Epithelial cell of esophagus (primary cell): ENCODE results near the gene KDM4C.

Experiments used
- DNase-seq: peaks from one replicate; pipeline ENCODE4 v3.0.0; 2010; ENCODE audit warnings: low read depth
- H3K4me3 ChIP-seq: 2 replicates; pipeline ENCODE4 v1.5.1; 2011; ENCODE audit warnings: mild to moderate bottlenecking, low read length, control low read depth
- CTCF ChIP-seq: IDR thresholded peaks from 2 replicates; pipeline ENCODE4 v1.5.1; 2011; ENCODE audit warnings: low read depth, mild to moderate bottlenecking, low read length, control low read depth, inconsistent platforms; ENCODE audit not compliant: insufficient read depth; ENCODE audit errors: missing control alignments

The KDM4C gene

GRCh38 chr9:7192266-7192665, 434.5 kb downstream of the KDM4C start:
- no peak for TF ChIP-seq CTCF
- H3K4me3 ChIP-seq, result no peak overlapping the region
- no peak for DNase-seq

GRCh38 chr9:7195526-7195925, 437.8 kb downstream of the KDM4C start:
- TF ChIP-seq CTCF, result no peak
- DNase-seq, result no peak
- H3K4me3 ChIP-seq, result no peak overlapping the region

- peak; percentile 15 for DNase-seq
- no peak overlapping the region for H3K4me3 ChIP-seq
- no peak for TF ChIP-seq CTCF
Measured at GRCh38 chr9:7196467-7196866, 438.7 kb downstream of the KDM4C start.

- no peak for TF ChIP-seq CTCF
- DNase-seq, result no peak
- H3K4me3 ChIP-seq, result no peak overlapping the region
Measured at GRCh38 chr9:7201196-7201595, 443.4 kb downstream of the KDM4C start.

- no peak for TF ChIP-seq CTCF
- no peak overlapping the region for H3K4me3 ChIP-seq
- no peak for DNase-seq
Measured at GRCh38 chr9:7205806-7206205, 448.0 kb downstream of the KDM4C start.

- DNase-seq, result no peak
- TF ChIP-seq CTCF, result no peak
- H3K4me3 ChIP-seq, result no peak overlapping the region
Measured at GRCh38 chr9:7206221-7206758, 448.5 kb downstream of the KDM4C start.

- DNase-seq, result no peak
- TF ChIP-seq CTCF, result no peak
- H3K4me3 ChIP-seq, result no peak overlapping the region
Measured at GRCh38 chr9:7209016-7209715, 451.4 kb downstream of the KDM4C start.
